ENCODE data around the gene SPATA9. TPM values are rescaled to one million over a fixed set of nuclear protein-coding genes. Genes with fewer than 3 reads are reported as not detected.

The SPATA9 gene
- total and polyA plus RNA-seq, 2 donors (not counting 1 experiment from before 2014, with no cell fraction given): not detected

DNA sequence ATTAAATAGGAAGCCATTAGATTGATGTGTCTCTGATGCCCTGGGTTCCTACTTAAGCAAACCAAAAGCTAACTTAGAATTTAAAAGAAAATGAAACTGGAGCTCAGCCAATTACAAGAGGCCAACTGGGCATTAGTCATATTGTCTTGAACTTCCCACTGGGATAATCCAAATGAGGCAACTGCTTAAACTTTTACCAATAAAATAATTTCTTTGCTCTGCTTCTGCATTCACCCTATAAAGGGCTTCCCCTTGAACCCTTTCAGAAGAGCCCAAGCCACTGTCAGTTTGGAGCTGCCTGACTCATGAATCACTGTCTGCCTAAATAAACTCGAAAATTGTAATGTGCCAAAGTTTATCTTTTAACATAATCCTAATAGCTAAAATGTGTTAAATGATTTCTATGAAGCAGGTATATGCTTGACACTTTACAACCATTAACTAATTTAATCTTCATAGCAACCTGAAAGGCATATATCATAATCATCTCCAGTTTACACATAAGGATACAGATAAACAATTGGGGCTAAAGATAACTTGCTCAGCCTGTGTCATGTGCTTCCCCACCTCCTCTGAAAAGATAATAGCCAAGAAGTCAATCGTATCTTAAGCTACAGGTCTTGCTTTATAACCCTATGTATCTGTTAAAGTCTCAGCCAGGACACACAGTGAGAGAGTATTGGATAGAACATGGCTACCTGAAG lies 51.4 kb downstream of the SPATA9 start:
- TF ChIP-seq, protein P1, sequence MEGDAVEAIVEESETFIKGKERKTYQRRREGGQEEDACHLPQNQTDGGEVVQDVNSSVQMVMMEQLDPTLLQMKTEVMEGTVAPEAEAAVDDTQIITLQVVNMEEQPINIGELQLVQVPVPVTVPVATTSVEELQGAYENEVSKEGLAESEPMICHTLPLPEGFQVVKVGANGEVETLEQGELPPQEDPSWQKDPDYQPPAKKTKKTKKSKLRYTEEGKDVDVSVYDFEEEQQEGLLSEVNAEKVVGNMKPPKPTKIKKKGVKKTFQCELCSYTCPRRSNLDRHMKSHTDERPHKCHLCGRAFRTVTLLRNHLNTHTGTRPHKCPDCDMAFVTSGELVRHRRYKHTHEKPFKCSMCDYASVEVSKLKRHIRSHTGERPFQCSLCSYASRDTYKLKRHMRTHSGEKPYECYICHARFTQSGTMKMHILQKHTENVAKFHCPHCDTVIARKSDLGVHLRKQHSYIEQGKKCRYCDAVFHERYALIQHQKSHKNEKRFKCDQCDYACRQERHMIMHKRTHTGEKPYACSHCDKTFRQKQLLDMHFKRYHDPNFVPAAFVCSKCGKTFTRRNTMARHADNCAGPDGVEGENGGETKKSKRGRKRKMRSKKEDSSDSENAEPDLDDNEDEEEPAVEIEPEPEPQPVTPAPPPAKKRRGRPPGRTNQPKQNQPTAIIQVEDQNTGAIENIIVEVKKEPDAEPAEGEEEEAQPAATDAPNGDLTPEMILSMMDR (IDR thresholded peaks at IDR 0.05): no peak
- no peak for TF ChIP-seq EZH2 (IDR thresholded peaks at IDR 0.05; ENCODE audit: borderline replicate concordance, insufficient read depth, low read depth, low read length, poor library complexity, severe bottlenecking)
- Histone ChIP-seq H3K9ac (ENCODE audit: low read length) (no peak overlapping the region), H3K4me1 (ENCODE audit: control insufficient read depth in 2 of 2, insufficient read depth in 2 of 2, low read length in 2 of 2) (peaks cover 7 to 9% of the 10 kb centered on the region in 2 donors), H3K79me2 (ENCODE audit: control insufficient read depth, insufficient read depth, low read length) (no peaks in the 10 kb centered on the region), H3K9me3 (ENCODE audit: control extremely low read depth in 1 of 3, control insufficient read depth in 2 of 3, insufficient read depth in 1 of 3, low read length in 2 of 3) (peaks cover 0 to 5% (median 3%) of the 10 kb centered on the region in 3 donors), H4K20me1 (ENCODE audit: control insufficient read depth, insufficient read depth, low read length, poor library complexity, severe bottlenecking) (no peaks in the 10 kb centered on the region), H3K36me3 (replicated peaks in 1 of 2; ENCODE audit: control extremely low read depth in 1 of 2, control insufficient read depth in 1 of 2, extremely low read depth in 1 of 2, insufficient read depth in 2 of 2, low read length in 1 of 2) (no peaks in the 10 kb centered on the region), H3K27me3 (replicated peaks in 1 of 4; ENCODE audit: control extremely low read depth in 1 of 4, control insufficient read depth in 3 of 4, insufficient read depth in 4 of 4, low read length in 3 of 4) (no peaks in the 10 kb centered on the region), H3K27ac (ENCODE audit: low read length in 2 of 2) (no peak overlapping the region), H3K4me3 (ENCODE audit: control extremely low read depth in 1 of 5, extremely low read depth in 1 of 5, insufficient read depth in 1 of 5, low read depth in 2 of 5, low read length in 4 of 5) (no peak overlapping the region), H2AFZ (ENCODE audit: insufficient read depth, low read depth, low read length, poor library complexity, severe bottlenecking) (peak overlapping the region; percentile 64), H3K4me2 (replicated peaks; ENCODE audit: low read depth, low read length, poor library complexity, severe bottlenecking) (peak overlapping the region; percentile 6)
- Mint-ChIP-seq H3K4me1 (peaks cover 11% of the 10 kb centered on the region), H3K9me3 (ENCODE audit: insufficient read depth) (peaks cover 2% of the 10 kb centered on the region), H3K4me3 (no peak overlapping the region), H3K27ac (peak overlapping the region; percentile 83), H3K27me3 (no peaks in the 10 kb centered on the region)
- no peak for DNase-seq
- no CpG with 5 or more reads among the region's 2 CpGs for whole genome bisulfite sequencing (ENCODE audit: insufficient coverage)
- CTCF ChIA-PET: interaction anchor here (0.8 to 2.6 kb wide), 5 partner anchors 9 to 150 kb away, joined by 3 to 17 read pairs (median 4); partner anchors contain the start of gene RFESD
- intact Hi-C loops (cut with micrococcal nuclease): no loop called here
- POLR2A ChIA-PET: interaction anchor here (0.6 to 0.8 kb wide), 2 partner anchors 13 to 15 kb away, joined by 4 to 5 read pairs; partner anchors contain the start of gene RFESD
- ATAC-seq (ENCODE audit: low read depth): peak; percentile 5

GRCh38 chr5:95630394-95630917 lies 52.3 kb downstream of the SPATA9 start:
- H3K27ac ChIP-seq (ENCODE audit: low read length in 2 of 2): no peak overlapping the region
- POLR2A ChIA-PET: no interaction called here
- peaks cover 11% of the 10 kb centered on the region for H3K4me1 Mint-ChIP-seq
- H4K20me1 ChIP-seq (ENCODE audit: control insufficient read depth, insufficient read depth, low read length, poor library complexity, severe bottlenecking): no peaks in the 10 kb centered on the region
- H3K79me2 ChIP-seq (ENCODE audit: control insufficient read depth, insufficient read depth, low read length): no peaks in the 10 kb centered on the region
- H3K9ac ChIP-seq (ENCODE audit: low read length): no peak overlapping the region
- no peaks in the 10 kb centered on the region for H3K27me3 ChIP-seq (replicated peaks in 1 of 4; ENCODE audit: control extremely low read depth in 1 of 4, control insufficient read depth in 3 of 4, insufficient read depth in 4 of 4, low read length in 3 of 4)
- H3K9me3 ChIP-seq (ENCODE audit: control extremely low read depth in 1 of 3, control insufficient read depth in 2 of 3, insufficient read depth in 1 of 3, low read length in 2 of 3): peaks cover 0 to 5% (median 3%) of the 10 kb centered on the region in 3 donors
- TF ChIP-seq, protein P1 (IDR thresholded peaks at IDR 0.05): no peak
- no peak for TF ChIP-seq EZH2 (IDR thresholded peaks at IDR 0.05; ENCODE audit: borderline replicate concordance, insufficient read depth, low read depth, low read length, poor library complexity, severe bottlenecking)
- no peak overlapping the region for H3K4me3 ChIP-seq (ENCODE audit: control extremely low read depth in 1 of 5, extremely low read depth in 1 of 5, insufficient read depth in 1 of 5, low read depth in 2 of 5, low read length in 4 of 5)
- CTCF ChIA-PET: interaction anchor here (0.5 to 2.6 kb wide), 2 partner anchors 14 to 1496 kb away, joined by 3 to 17 read pairs; no protein-coding TSS in a partner anchor
- WGBS (ENCODE audit: insufficient coverage): no CpG with 5 or more reads among the region's 5 CpGs
- intact Hi-C loops (cut with micrococcal nuclease): no loop called here
- no peak overlapping the region for H2AFZ ChIP-seq (ENCODE audit: insufficient read depth, low read depth, low read length, poor library complexity, severe bottlenecking)
- no peaks in the 10 kb centered on the region for H3K36me3 ChIP-seq (replicated peaks in 1 of 2; ENCODE audit: control extremely low read depth in 1 of 2, control insufficient read depth in 1 of 2, extremely low read depth in 1 of 2, insufficient read depth in 2 of 2, low read length in 1 of 2)
- DNase-seq: no peak
- H3K27ac Mint-ChIP-seq: no peak overlapping the region
- no peaks in the 10 kb centered on the region for H3K27me3 Mint-ChIP-seq
- no peak overlapping the region for H3K4me2 ChIP-seq (replicated peaks; ENCODE audit: low read depth, low read length, poor library complexity, severe bottlenecking)
- H3K9me3 Mint-ChIP-seq (ENCODE audit: insufficient read depth): peaks cover 2% of the 10 kb centered on the region
- ATAC-seq (ENCODE audit: low read depth): no peak
- peaks cover 7 to 9% of the 10 kb centered on the region in 2 donors for H3K4me1 ChIP-seq (ENCODE audit: control insufficient read depth in 2 of 2, insufficient read depth in 2 of 2, low read length in 2 of 2)
- H3K4me3 Mint-ChIP-seq: no peak overlapping the region

Data from B cell (primary cell).